HG03097 (cell line): ENCODE data around the gene C2orf92.
"Not testable (repeated sequence)": the region's sequence is repeated elsewhere in the genome, so short reads cannot be mapped to it uniquely, and the experiment has no call there.

Experiments
- ATAC-seq: cut with Tn5 transposase; IDR thresholded peaks from one replicate; pipeline ENCODE4 v1.9.1; 2021; ENCODE audit not compliant: unreplicated experiment, low FRiP score

C2orf92 gene

GRCh38 chr2:97669448-97669847, at the start of gene C2orf92:
TSS of gene C2orf92 (plus strand) at chr2:97669713. CDS start at chr2:97669789, 76 bp downstream.
- ATAC-seq = no peak

GRCh38 chr2:97620492-97620891, 49.0 kb upstream of the C2orf92 start:
- not testable (repeated sequence) for ATAC-seq

GRCh38 chr2:97622976-97623375, 46.5 kb upstream of the C2orf92 start:
- ATAC-seq = not testable (repeated sequence)

GRCh38 chr2:97625354-97626048, 44.0 kb upstream of the C2orf92 start:
- ATAC-seq = not testable (repeated sequence)

GRCh38 chr2:97626049-97626430, 43.5 kb upstream of the C2orf92 start:
- ATAC-seq = not testable (repeated sequence)

GRCh38 chr2:97644023-97644717, 25.3 kb upstream of the C2orf92 start:
- no peak for ATAC-seq

- peak; percentile 22 for ATAC-seq
Measured at GRCh38 chr2:97645112-97645694, 24.3 kb upstream of the C2orf92 start.

- peak; percentile 88 for ATAC-seq
Measured at GRCh38 chr2:97645695-97646629, 23.6 kb upstream of the C2orf92 start, which contains the start of gene COX5B. TSS of gene COX5B (plus strand) at chr2:97646062. CDS start at chr2:97646087, 25 bp downstream.

- no peak for ATAC-seq
Measured at GRCh38 chr2:97646977-97647376, 22.5 kb upstream of the C2orf92 start.

- no peak for ATAC-seq
Measured at GRCh38 chr2:97651114-97651513, 18.4 kb upstream of the C2orf92 start.

- ATAC-seq = no peak
Measured at GRCh38 chr2:97653473-97653872, 16.0 kb upstream of the C2orf92 start.

GRCh38 chr2:97653874-97654273, 15.6 kb upstream of the C2orf92 start:
- no peak for ATAC-seq

GRCh38 chr2:97654309-97654708, 15.2 kb upstream of the C2orf92 start:
- no peak for ATAC-seq

GRCh38 chr2:97654791-97655190, 14.7 kb upstream of the C2orf92 start:
- ATAC-seq = no peak

- ATAC-seq = no peak
Measured at GRCh38 chr2:97656129-97656755, 13.3 kb upstream of the C2orf92 start.

- ATAC-seq = no peak
Measured at GRCh38 chr2:97656905-97657587, 12.5 kb upstream of the C2orf92 start.

GRCh38 chr2:97657986-97658690, 11.4 kb upstream of the C2orf92 start:
- no peak for ATAC-seq

- ATAC-seq = no peak
Measured at GRCh38 chr2:97658691-97659157, 10.8 kb upstream of the C2orf92 start.
